Esophagus muscularis mucosa (tissue), 3 donors: ENCODE data around the gene ETAA1.

Source experiments
- POLR2AphosphoS5 ChIP-seq, 2 donors: sonication (generic); formaldehyde crosslinking; IDR thresholded peaks; one replicate each; pipeline ENCODE4 v1.6.1; 2017; ENCODE audit warnings: antibody characterized with exemption in 2 of 2
- TF ChIP-seq, protein P1 (sequence below), 3 experiments: fragments of 200-600 bp in 2 of 3; fragments of 450-650 bp in 1 of 3; sonication (generic) in 2 of 3; IDR thresholded peaks; one replicate each; pipeline ENCODE4 v1.5.1; 2017 to 2019; ENCODE audit warnings: antibody characterized with exemption in 3 of 3, mild to moderate bottlenecking in 2 of 3, moderate library complexity in 1 of 3

DNA sequence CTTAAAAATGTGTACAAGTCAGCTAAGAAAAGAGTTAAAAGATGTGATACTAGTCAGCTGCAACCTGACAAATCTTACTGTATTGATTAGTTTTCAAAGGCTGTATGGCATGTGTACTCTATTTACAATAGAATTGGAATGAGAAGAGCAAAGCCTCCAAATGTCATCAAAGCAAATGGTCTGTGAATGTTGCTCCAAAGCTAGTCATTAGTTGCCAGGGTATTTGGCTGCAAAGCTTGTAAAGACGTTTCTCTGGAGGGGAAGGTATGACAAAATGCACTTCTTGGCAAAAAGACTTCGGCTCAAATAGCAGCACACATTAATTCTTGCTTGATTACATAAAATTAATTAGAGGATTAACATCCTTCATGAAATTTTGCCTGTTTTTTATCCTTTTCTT lies 59.3 kb downstream of the ETAA1 start:
- TF ChIP-seq, protein P1, sequence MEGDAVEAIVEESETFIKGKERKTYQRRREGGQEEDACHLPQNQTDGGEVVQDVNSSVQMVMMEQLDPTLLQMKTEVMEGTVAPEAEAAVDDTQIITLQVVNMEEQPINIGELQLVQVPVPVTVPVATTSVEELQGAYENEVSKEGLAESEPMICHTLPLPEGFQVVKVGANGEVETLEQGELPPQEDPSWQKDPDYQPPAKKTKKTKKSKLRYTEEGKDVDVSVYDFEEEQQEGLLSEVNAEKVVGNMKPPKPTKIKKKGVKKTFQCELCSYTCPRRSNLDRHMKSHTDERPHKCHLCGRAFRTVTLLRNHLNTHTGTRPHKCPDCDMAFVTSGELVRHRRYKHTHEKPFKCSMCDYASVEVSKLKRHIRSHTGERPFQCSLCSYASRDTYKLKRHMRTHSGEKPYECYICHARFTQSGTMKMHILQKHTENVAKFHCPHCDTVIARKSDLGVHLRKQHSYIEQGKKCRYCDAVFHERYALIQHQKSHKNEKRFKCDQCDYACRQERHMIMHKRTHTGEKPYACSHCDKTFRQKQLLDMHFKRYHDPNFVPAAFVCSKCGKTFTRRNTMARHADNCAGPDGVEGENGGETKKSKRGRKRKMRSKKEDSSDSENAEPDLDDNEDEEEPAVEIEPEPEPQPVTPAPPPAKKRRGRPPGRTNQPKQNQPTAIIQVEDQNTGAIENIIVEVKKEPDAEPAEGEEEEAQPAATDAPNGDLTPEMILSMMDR (IDR thresholded peaks at IDR 0.05) = no peak
- TF ChIP-seq POLR2AphosphoS5 (IDR thresholded peaks at IDR 0.05) = no peak
